K562 (cell line): ENCODE measurements around the gene PDCD5. TPM values are rescaled to one million over a fixed set of nuclear protein-coding genes. Genes with fewer than 3 reads are reported as not detected.
A peak's percentile ranks its signal among the peaks of the same experiment; 100 is the strongest.
"Not testable (repeated sequence)": the region's sequence is repeated elsewhere in the genome, so short reads cannot be mapped to it uniquely, and the experiment has no call there.

Experiments used
- ATAC-seq: fragments of 200-7000 bp; cut with Tn5 transposase; 3 replicates; pipeline ENCODE4 v1.9.1; 2020; ENCODE audit warnings: moderate library complexity
- BruUV-seq: library from RNA; stranded (reverse); fragments of 400-500 nt; replicated peaks from 2 replicates; lab custom pipeline; 2021; lab: Mats Ljungman, UMichigan
- CTCF ChIA-PET: fragments of 300-600 bp; formaldehyde crosslinking; extraction: SDS; loops from one replicate; lab custom pipeline; 2021; ENCODE audit warnings: low intra/inter-chr PET ratio; lab: Yijun Ruan, JAX
- POLR2A ChIA-PET: fragments of 300-600, 350-650 bp; sonication (Branson Sonifier 250); formaldehyde crosslinking; extraction: SDS; loops from one replicate; lab custom pipeline; 2021; ENCODE audit warnings: antibody characterized with exemption, inconsistent platforms; lab: Yijun Ruan, JAX
- DNase-seq, 4 experiments: peaks; one replicate each; pipeline versions ENCODE4 v3.0.0 to v3.0.0-alpha.2; 2011 to 2018; ENCODE audit warnings: low spot score in 3 of 4, mixed read lengths in 3 of 4; ENCODE audit errors: extremely low read depth in 1 of 4
- FAIRE-seq: peaks from 2 replicates; lab custom pipeline; 2011; peaks lifted over from hg19 to GRCh38; lab: Jason Lieb, UNC
- H2AFZ ChIP-seq: 2 replicates; pipeline ENCODE4 v1.6.0; 2011; ENCODE audit warnings: low read depth, low read length, control low read depth, inconsistent platforms
- H3K27ac ChIP-seq: fragments of 200-600 bp; 3 replicates; pipeline ENCODE4 v1.8.0; 2011; ENCODE audit warnings: low read depth, mild to moderate bottlenecking, control low read depth, inconsistent platforms, low read length, moderate library complexity, mixed read lengths; ENCODE audit errors: extremely low read depth
- H3K27me3 ChIP-seq, 2 experiments: fragments of 300-600 bp in 1 of 2; 2 replicates in 1 of 2; 3 replicates in 1 of 2; pipeline versions ENCODE4 v1.6.0 to v1.8.0; 2011; ENCODE audit warnings: inconsistent platforms in 2 of 2, low read length in 2 of 2, mild to moderate bottlenecking in 1 of 2, mixed read lengths in 1 of 2, moderate library complexity in 1 of 2; ENCODE audit not compliant: control insufficient read depth in 2 of 2, insufficient read depth in 2 of 2
- H3K36me3 ChIP-seq: fragments of 300-600 bp; 3 replicates; pipeline ENCODE4 v1.8.0; 2011; ENCODE audit warnings: mild to moderate bottlenecking, low read length, inconsistent platforms; ENCODE audit not compliant: control insufficient read depth, insufficient read depth
- H3K4me1 ChIP-seq, 2 experiments: fragments of 200-600 bp in 1 of 2; replicated peaks in 1 of 2; 2 replicates in 1 of 2; 3 replicates in 1 of 2; pipeline versions ENCODE4 v1.5.1 to v1.8.0; 2011; ENCODE audit warnings: inconsistent platforms in 2 of 2, low read length in 2 of 2, mild to moderate bottlenecking in 1 of 2, mixed read lengths in 1 of 2, moderate library complexity in 1 of 2; ENCODE audit not compliant: control insufficient read depth in 2 of 2, insufficient read depth in 2 of 2
- H3K4me2 ChIP-seq: 2 replicates; pipeline ENCODE4 v1.6.1; 2011; ENCODE audit warnings: low read length, control low read depth, inconsistent platforms, mixed read lengths; ENCODE audit not compliant: insufficient read depth
- H3K4me3 ChIP-seq: fragments of 200-600 bp; sonication (generic), shearing (Covaris generic); 2 replicates; pipeline ENCODE4 v1.5.1; 2016; ENCODE audit warnings: control low read depth, inconsistent platforms
- H3K79me2 ChIP-seq: fragments of 200-600 bp; 3 replicates; pipeline ENCODE4 v1.8.0; 2011; ENCODE audit warnings: low read length, inconsistent platforms; ENCODE audit not compliant: control insufficient read depth, insufficient read depth
- H3K9ac ChIP-seq, 2 experiments: 2 replicates each; pipeline versions ENCODE4 v1.6.0 to v1.6.1; 2011; ENCODE audit warnings: low read depth in 2 of 2, low read length in 2 of 2, control low read depth in 1 of 2, inconsistent platforms in 1 of 2, mild to moderate bottlenecking in 1 of 2, mixed read lengths in 1 of 2; ENCODE audit not compliant: insufficient read depth in 1 of 2
- H3K9me1 ChIP-seq: one replicate; pipeline ENCODE4 v1.6.0; 2011; ENCODE audit warnings: inconsistent platforms, mild to moderate bottlenecking, low read length, moderate library complexity; ENCODE audit not compliant: control insufficient read depth, insufficient read depth
- H3K9me3 ChIP-seq: replicated peaks from 2 replicates; pipeline ENCODE4 v1.5.1; 2011; ENCODE audit warnings: low read depth, low read length, inconsistent platforms; ENCODE audit not compliant: control insufficient read depth, insufficient read depth
- H4K20me1 ChIP-seq: replicated peaks from 2 replicates; pipeline ENCODE4 v1.6.1; 2011; ENCODE audit warnings: low read length, inconsistent platforms, mixed read lengths; ENCODE audit not compliant: control insufficient read depth, insufficient read depth
- ARID1B ChIP-seq: fragments of 450-650 bp; IDR thresholded peaks from 2 replicates; pipeline ENCODE4 v1.6.1; 2016; ENCODE audit warnings: antibody characterized with exemption, mild to moderate bottlenecking, inconsistent platforms
- ATF7 ChIP-seq: fragments of 450-650 bp; IDR thresholded peaks from 2 replicates; pipeline ENCODE4 v1.7.1; 2014; ENCODE audit warnings: mild to moderate bottlenecking, moderate library complexity
- CC2D1A ChIP-seq: fragments of 450-650 bp; IDR thresholded peaks from 2 replicates; pipeline ENCODE4 v1.6.1; 2017; ENCODE audit warnings: mild to moderate bottlenecking
- DNMT1 ChIP-seq: fragments of 450-650 bp; IDR thresholded peaks from 2 replicates; pipeline ENCODE4 v1.6.1; 2016; ENCODE audit warnings: antibody characterized with exemption, mild to moderate bottlenecking
- JUN ChIP-seq, 2 experiments: sonication (generic) in 1 of 2; formaldehyde crosslinking in 1 of 2; IDR thresholded peaks; 2 replicates each; pipeline versions ENCODE4 v1.6.1 to v1.8.0; 2012 to 2022; ENCODE audit warnings: borderline replicate concordance in 2 of 2, mild to moderate bottlenecking in 2 of 2, improper control_type of control experiment in 1 of 2, low read depth in 1 of 2, low read length in 1 of 2, missing genetic modification reagents in 1 of 2
- MAFG ChIP-seq: fragments of 450-650 bp; conservative IDR thresholded peaks from 2 replicates; pipeline ENCODE4 v1.6.1; 2016; ENCODE audit warnings: missing genetic modification characterization, missing compliant biosample characterization
- NFE2L1 ChIP-seq: fragments of 450-650 bp; IDR thresholded peaks from 2 replicates; pipeline ENCODE4 v1.6.1; 2016; ENCODE audit warnings: missing genetic modification characterization, low read depth, mild to moderate bottlenecking, missing compliant biosample characterization, moderate library complexity, borderline replicate concordance
- PKNOX1 ChIP-seq: fragments of 450-650 bp; IDR thresholded peaks from 2 replicates; pipeline ENCODE4 v1.6.1; 2016
- RFX1 ChIP-seq: fragments of 450-650 bp; IDR thresholded peaks from 2 replicates; pipeline ENCODE4 v1.6.1; 2016; ENCODE audit warnings: mild to moderate bottlenecking, moderate library complexity
- ZC3H11A ChIP-seq: IDR thresholded peaks from 2 replicates; pipeline ENCODE4 v1.6.1; 2012; ENCODE audit warnings: low read depth, low read length, improper control_type of control experiment
- ZFPM2 ChIP-seq: fragments of 250-450 bp; sonication (Bioruptor Pico); IDR thresholded peaks from 2 replicates; pipeline ENCODE4 v1.5.1; 2022; ENCODE audit warnings: mild to moderate bottlenecking
- ZNF696 ChIP-seq: fragments of 250-450 bp; sonication (Bioruptor Pico); conservative IDR thresholded peaks from 2 replicates; pipeline ENCODE4 v1.4.0; 2020; ENCODE audit warnings: mild to moderate bottlenecking, moderate library complexity
- ZNF76 ChIP-seq: fragments of 250-450 bp; sonication (Bioruptor Pico); IDR thresholded peaks from 2 replicates; pipeline ENCODE4 v1.4.0; 2020; ENCODE audit warnings: mild to moderate bottlenecking, moderate library complexity, borderline replicate concordance
- ZNF830 ChIP-seq: fragments of 250-450 bp; sonication (Bioruptor Pico); IDR thresholded peaks from 2 replicates; pipeline ENCODE4 v1.5.0; 2021; ENCODE audit warnings: mild to moderate bottlenecking
- WGBS: fragments of 100-300 bp; shearing (Covaris generic); methylation state at CpG from one replicate; pipeline ENCODE4 v1.1.6; 2016; ENCODE audit warnings: low coverage, mixed read lengths; ENCODE audit not compliant: insufficient coverage; ENCODE audit errors: missing lambda C conversion rate; 5-methylcytosine and 5-hydroxymethylcytosine counted together
- in situ Hi-C: fragments of 300-500 bp; cut with MboI; formaldehyde crosslinking; loops from 4 replicates; pipeline ENCODE4 v1.15.0; 2018; ENCODE audit warnings: inconsistent platforms, mixed read lengths
- intact Hi-C: fragments of 100-400 bp; cut with micrococcal nuclease; formaldehyde crosslinking; loops from 2 replicates; pipeline ENCODE4 v1.14.2; 2022
- polyA plus RNA-seq, 8 experiments: library from polyadenylated mRNA; depleted of rRNA in 4 of 8; stranded (reverse) in 5 of 8; unstranded in 3 of 8; fragments of >200 nt; fragmentation: Nextera tagmentation in 2 of 8; fragmentation: Illumina TruSeq in 1 of 8; extraction: Ambion mirVana in 2 of 8; extraction: Trizol in 1 of 8; gene quantifications; 2 replicates each; pipeline versions ENCODE4 v1.2.1 to v1.2.3, GENCODE V29; 2011 to 2014; ENCODE audit warnings: inconsistent platforms in 1 of 8, missing spikeins in 1 of 8
- total RNA-seq, 7 experiments: library from RNA; depleted of rRNA in 6 of 7; stranded (reverse); fragments of >200 nt in 6 of 7; fragmentation: Illumina TruSeq in 2 of 7; extraction: Trizol in 2 of 7; gene quantifications; 2 replicates each; pipeline versions ENCODE4 v1.2.1 to v1.2.3, GENCODE V29; 2011 to 2021; ENCODE audit warnings: low replicate concordance in 1 of 7

PDCD5 gene
- total and polyA plus RNA-seq, 9 of the 15 experiments (the other 6 are each of a cell fraction or from before 2014, with no cell fraction given), result 122 to 322 (median 269) TPM

GRCh38 chr19:32572700-32573491 lies 8.1 kb upstream of the PDCD5 start:
- POLR2A ChIA-PET, result interaction anchor here (0.7 to 0.8 kb wide), 2 partner anchors 169 to 236 kb away, joined by 3 to 4 read pairs; no protein-coding TSS in a partner anchor
- H2AFZ ChIP-seq, H3K4me2 ChIP-seq, H3K9me3 ChIP-seq, in situ Hi-C loops, intact Hi-C loops, H3K27ac ChIP-seq, H3K79me2 ChIP-seq, H3K36me3 ChIP-seq, H3K9me1 ChIP-seq, H3K4me3 ChIP-seq: not testable (repeated sequence)
- TSS peak; percentile 84 for BruUV-seq
- WGBS, result 37% methylated on average over 14 of the region's 21 CpGs
- H3K27me3 ChIP-seq, result peaks cover 11 to 12% of the 10 kb centered on the region in 2 experiments; a peak in 3 of 5 replicates
- TF ChIP-seq PKNOX1 (peak; percentile 41), RFX1 (peak; percentile 71)
- TF ChIP-seq, all 486 proteins: peak for 2; not testable (repeated sequence) for 484
- DNase-seq, H4K20me1 ChIP-seq, FAIRE-seq, H3K4me1 ChIP-seq, ATAC-seq, CTCF ChIA-PET, H3K9ac ChIP-seq: not testable (repeated sequence)

GRCh38 chr19:32573492-32573794 lies 7.5 kb upstream of the PDCD5 start:
- Histone ChIP-seq H3K9me1 (no peaks in the 10 kb centered on the region), H3K4me1 (no peaks in the 10 kb centered on the region; a peak in 1 of 5 replicates), H3K79me2 (no peaks in the 10 kb centered on the region), H3K36me3 (no peaks in the 10 kb centered on the region), H2AFZ (no peak overlapping the region), H3K9me3 (no peaks in the 10 kb centered on the region), H3K27ac (no peak overlapping the region), H3K9ac (no peak overlapping the region), H3K27me3 (peaks cover 10 to 11% of the 10 kb centered on the region in 2 experiments; a peak in 3 of 5 replicates), H3K4me3 (no peak overlapping the region), H3K4me2 (no peak overlapping the region), H4K20me1 (no peaks in the 10 kb centered on the region)
- ChIA-PET CTCF (no interaction called here), POLR2A (interaction anchor here (0.7 to 0.8 kb wide), 2 partner anchors 169 to 237 kb away, joined by 3 to 4 read pairs; no protein-coding TSS in a partner anchor)
- intact Hi-C loops (no loop called here), in situ Hi-C loops (no loop called here)
- no peak for ATAC-seq
- DNase-seq, result no peak
- FAIRE-seq, result no peak
- no TSS peak for BruUV-seq
- 4% methylated on average over 3 of the region's 3 CpGs for WGBS
- TF ChIP-seq ZFPM2 (CRISPR knock-in tag) (no peak), ZNF76 (CRISPR knock-in tag) (no peak), ZC3H11A (no peak), CC2D1A (no peak), ATF7 (no peak), ZNF830 (CRISPR knock-in tag) (no peak), DNMT1 (no peak), NFE2L1 (no peak), ZNF696 (CRISPR knock-in tag) (no peak), ARID1B (no peak), MAFG (tag) (no peak), JUN (IDR thresholded peaks at IDR 0.05; ENCODE audit: borderline replicate concordance, low read depth, low read length) (no peak), JUN (CRISPR knock-in tag; IDR thresholded peaks at IDR 0.05; ENCODE audit: borderline replicate concordance) (no peak)
